Stimulated activated CD4-positive, alpha-beta T cell treated with anti-CD3 and anti-CD28 coated beads, Interleukin-15, amount 100 ng/mL, for 24 hours (primary cell): Measurements from ENCODE around the gene IQSEC1.
"Not testable (repeated sequence)": the region's sequence is repeated elsewhere in the genome, so short reads cannot be mapped to it uniquely, and the experiment has no call there.

Experiments
- DNase-seq: peaks from one replicate; pipeline ENCODE4 v3.0.0-alpha.2; 2020

IQSEC1 gene

DNA sequence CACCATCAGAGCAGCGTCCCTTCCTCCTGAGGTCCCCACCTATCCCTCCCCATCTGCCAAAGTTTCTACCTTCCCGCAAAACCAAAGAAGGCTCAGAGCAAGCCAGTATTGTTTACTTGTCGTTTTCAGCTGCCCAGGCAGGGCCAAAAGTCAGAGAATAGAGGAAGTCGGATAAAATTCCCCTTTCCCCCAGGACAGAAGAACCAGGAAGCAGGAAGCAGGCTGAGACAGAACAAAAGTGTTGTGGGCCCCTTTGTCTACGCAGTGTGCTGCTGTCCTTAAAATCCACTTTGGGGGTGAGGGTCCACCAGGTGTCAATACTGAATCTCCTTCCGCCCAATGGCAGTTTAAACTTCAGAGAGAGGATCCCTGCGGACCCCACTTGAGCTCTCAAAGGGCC lies 213.4 kb downstream of the IQSEC1 start:
- DNase-seq, result no peak

DNA sequence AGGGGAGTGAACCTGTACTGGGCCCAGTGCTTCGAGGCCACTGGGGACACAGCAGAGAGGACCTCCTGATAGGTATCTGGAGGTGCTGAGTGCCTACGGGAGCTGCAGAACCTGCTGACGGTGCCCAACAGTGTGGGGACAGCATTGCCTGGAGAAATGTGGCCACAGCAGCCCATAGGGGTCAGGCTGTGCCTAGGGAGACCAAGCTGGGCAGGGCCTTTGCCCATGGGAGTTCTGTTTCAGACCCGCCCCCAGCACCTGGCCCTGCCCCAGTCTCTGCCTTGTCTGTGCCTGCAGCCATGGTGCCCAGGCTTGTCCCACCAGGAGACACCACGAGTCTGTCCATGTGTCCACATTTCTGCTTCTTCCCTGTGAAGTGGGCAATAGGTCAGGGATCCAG lies 216.6 kb downstream of the IQSEC1 start:
- DNase-seq, result no peak

DNA sequence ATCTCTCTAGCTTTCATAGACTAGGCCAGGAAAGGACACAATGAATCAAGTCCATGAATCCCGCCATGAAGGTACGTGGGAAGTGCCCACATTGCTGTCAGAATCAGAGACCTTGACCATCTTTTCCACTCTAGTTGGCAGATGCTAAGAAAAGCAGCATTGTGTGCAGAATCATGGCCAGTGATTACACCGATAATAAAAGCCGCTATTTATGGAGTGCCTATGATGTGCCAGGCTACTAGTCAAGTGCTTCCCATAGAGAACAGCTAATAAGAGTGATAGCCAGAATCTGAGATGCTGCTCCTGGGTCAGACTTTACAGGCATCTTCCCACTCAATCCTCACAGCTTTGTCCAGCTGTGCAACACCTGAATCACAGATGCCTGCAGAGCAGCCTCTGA lies 218.7 kb downstream of the IQSEC1 start:
- no peak for DNase-seq

DNA sequence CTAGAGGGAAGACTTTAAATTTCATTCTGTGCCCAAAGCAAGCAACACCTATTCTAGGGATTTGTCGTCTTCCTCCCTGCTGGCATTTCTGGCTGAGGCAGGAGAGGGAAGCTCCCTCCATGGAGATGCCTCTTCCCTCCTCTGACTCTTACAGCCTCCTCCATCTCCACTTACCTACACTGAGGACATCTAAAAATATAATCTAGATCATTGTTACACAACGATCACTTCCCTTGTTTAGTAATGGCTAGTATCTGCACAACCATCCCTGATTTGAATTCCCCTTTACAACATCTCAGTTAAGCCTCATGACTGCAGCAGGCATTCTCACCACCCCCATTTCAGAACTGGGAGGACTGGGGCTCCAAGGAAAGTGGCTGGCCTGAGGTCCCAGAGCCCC lies 219.4 kb downstream of the IQSEC1 start:
- DNase-seq, result not testable (repeated sequence)

DNA sequence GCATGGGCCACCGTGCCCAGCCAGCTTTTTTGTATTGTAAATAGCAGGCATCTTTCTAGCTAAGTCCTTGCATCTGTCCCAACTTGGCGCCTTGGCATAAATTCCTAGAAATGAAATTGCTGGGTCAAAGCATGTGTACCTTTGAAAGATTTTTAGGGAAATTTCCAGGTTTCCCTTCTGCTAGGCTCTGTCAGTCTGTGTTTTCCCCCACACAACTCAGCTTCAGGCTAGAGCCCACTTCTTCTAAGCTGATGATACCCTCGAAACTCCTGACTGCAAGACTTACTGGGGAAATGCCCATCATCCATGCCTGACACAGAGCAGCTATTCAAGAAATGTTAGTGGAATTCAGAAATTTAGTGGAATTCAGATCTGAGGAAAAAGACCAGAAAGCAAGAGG lies 221.0 kb downstream of the IQSEC1 start:
- no peak for DNase-seq
